GM19438 (cell line): ENCODE measurements around the gene DEDD.
"Not testable (repeated sequence)": the region's sequence is repeated elsewhere in the genome, so short reads cannot be mapped to it uniquely, and the experiment has no call there.

ENCODE experiments used
- ATAC-seq: cut with Tn5 transposase; IDR thresholded peaks from one replicate; pipeline ENCODE4 v1.9.1; 2021; ENCODE audit warnings: low read depth; ENCODE audit not compliant: unreplicated experiment

Gene DEDD

GRCh38 chr1:161130266-161130665 lies 2.2 kb downstream of the DEDD start:
- no peak for ATAC-seq

- no peak for ATAC-seq
Observed at GRCh38 chr1:161128591-161129420, 3.7 kb downstream of the DEDD start.

- no peak for ATAC-seq
Observed at GRCh38 chr1:161127649-161128048, 4.8 kb downstream of the DEDD start.

GRCh38 chr1:161122967-161123366 lies 9.5 kb downstream of the DEDD start:
- no peak for ATAC-seq

GRCh38 chr1:161121834-161122233 lies 10.6 kb downstream of the DEDD start:
- no peak for ATAC-seq

- no peak for ATAC-seq
Observed at GRCh38 chr1:161121042-161121650, 11.3 kb downstream of the DEDD start.

- ATAC-seq: no peak
Observed at GRCh38 chr1:161119092-161119903, 13.2 kb downstream of the DEDD start.

- peak; percentile 80 for ATAC-seq
Observed at GRCh38 chr1:161117759-161118581, 14.5 kb downstream of the DEDD start, which contains the start of the genes NIT1 and PFDN2. NIT1 (plus strand) TSS chr1:161118105; CDS start chr1:161118177, 72 bp downstream. PFDN2 (minus strand) TSS chr1:161118037; CDS start chr1:161118026, 11 bp downstream.

GRCh38 chr1:161115961-161116360 lies 16.5 kb downstream of the DEDD start:
- not testable (repeated sequence) for ATAC-seq

- no peak for ATAC-seq
Observed at GRCh38 chr1:161115132-161115711, 17.2 kb downstream of the DEDD start.

GRCh38 chr1:161114556-161114955 lies 17.9 kb downstream of the DEDD start:
- ATAC-seq: no peak

- ATAC-seq: no peak
Observed at GRCh38 chr1:161113915-161114314, 18.6 kb downstream of the DEDD start.

- ATAC-seq: no peak
Observed at GRCh38 chr1:161111527-161111926, 20.9 kb downstream of the DEDD start.

GRCh38 chr1:161111117-161111516 lies 21.4 kb downstream of the DEDD start:
- ATAC-seq: no peak

GRCh38 chr1:161106431-161106830 lies 26.0 kb downstream of the DEDD start:
- no peak for ATAC-seq

- no peak for ATAC-seq
Observed at GRCh38 chr1:161100556-161100955, 31.9 kb downstream of the DEDD start.

GRCh38 chr1:161099090-161099802 lies 33.2 kb downstream of the DEDD start:
- no peak for ATAC-seq

- peak; percentile 60 for ATAC-seq
Observed at GRCh38 chr1:161098210-161099068, 34.0 kb downstream of the DEDD start, which contains the start of gene KLHDC9. KLHDC9 (plus strand) TSS chr1:161098361; CDS start chr1:161098536, 175 bp downstream.
